GM21390 (cell line): ENCODE data around the gene AHCYL2.
"Not testable (repeated sequence)": the region's sequence is repeated elsewhere in the genome, so short reads cannot be mapped to it uniquely, and the experiment has no call there.

Experiments used
- ATAC-seq: cut with Tn5 transposase; IDR thresholded peaks from one replicate; pipeline ENCODE4 v1.9.1; 2021; ENCODE audit not compliant: unreplicated experiment

The AHCYL2 gene

DNA sequence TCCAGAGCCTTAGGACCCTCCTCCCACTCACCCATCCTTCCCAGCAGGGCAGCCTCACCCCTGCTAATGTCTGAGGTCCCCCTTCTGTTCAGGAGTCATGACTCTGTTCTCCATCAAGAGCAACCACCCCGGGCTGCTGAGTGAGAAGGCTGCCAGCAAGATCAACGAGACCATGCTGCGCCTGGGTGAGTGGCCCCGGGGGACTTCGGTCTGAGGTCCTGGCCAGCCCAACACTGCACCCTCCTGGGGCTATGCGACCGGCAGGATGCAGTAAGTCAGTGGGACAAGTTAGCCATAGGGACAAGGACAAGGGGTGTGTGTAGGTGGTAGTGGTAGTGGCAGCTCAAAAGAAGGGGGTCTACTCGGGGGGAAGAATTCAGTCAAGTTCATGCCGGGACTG is 16.2 kb upstream of the AHCYL2 start:
- ATAC-seq, result no peak

DNA sequence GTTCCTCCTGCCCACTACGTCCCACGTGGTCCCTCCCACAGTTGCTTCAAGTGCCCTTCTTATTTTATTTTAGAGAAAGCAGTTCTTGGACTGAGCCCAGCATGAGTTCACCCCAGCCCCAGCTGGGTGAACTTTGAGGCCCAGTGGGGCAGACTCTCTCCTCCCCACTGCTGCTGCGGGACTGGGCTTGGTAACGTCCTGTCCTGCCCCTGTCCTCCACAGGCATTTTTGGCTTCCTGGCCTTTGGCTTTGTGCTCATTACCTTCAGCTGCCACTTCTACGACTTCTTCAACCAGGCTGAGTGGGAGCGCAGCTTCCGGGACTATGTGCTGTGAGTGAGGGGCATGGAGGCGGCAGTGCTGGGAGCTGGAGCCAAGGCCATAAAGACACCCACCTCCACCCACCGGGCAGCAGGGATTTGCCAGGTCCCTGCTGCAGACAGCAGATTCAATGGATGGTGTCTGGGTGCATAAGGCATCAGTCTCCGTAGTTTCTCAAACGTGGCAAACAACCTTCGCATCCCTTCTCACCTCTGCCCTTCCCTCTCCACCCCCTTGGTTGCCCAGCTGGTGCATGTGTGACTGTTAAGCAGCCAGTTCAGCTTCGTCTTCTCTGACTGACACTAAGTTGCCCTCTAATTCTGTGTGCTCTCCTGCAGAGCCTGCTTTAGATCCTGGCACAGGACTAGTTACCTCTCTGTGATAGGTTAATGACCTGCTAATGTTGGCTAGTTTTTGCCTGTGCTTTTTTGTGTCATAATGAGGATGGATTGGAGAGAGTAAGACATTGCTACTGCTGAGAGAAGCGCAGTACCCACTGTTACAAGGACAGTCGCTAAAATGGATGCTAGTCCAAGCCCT is 15.5 kb upstream of the AHCYL2 start:
- no peak for ATAC-seq

DNA sequence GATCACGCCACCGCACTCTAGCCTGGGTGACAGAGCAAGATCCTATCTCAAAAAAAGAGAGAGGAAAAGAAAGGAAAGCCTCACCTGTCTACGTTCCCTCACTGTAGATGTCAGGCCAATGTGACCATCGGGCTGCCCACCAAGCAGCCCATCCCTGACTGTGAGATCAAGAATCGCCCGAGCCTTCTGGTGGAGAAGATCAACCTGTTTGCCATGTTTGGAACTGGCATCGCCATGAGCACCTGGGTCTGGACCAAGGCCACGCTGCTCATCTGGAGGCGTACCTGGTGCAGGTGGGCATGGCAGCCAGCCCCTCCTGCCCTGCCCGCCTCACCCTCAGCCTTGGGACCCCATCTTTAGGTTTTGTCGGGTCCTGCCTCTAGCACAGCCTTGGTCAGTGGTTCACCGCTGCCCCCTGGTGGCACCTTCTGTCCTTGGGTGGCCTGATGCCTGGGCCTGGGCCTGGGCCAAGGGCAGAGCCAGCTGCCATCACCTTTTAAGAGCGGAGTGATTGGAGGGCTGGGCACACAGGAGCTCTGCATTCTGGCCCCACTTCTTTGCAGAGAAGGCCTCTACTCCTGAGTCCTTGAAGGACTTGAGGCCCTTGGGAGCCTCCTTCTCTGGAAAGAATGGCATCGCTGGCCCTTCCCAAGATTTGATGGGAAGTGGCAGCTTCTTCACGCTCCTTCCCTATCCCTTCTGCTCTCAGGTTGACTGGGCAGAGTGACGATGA is 14.4 kb upstream of the AHCYL2 start:
- no peak for ATAC-seq

GRCh38 chr7:129210989-129211312 is 13.9 kb upstream of the AHCYL2 start:
- ATAC-seq, result no peak

GRCh38 chr7:129212126-129212525 is 12.7 kb upstream of the AHCYL2 start:
- no peak for ATAC-seq

GRCh38 chr7:129212596-129212995 is 12.2 kb upstream of the AHCYL2 start:
- no peak for ATAC-seq

DNA sequence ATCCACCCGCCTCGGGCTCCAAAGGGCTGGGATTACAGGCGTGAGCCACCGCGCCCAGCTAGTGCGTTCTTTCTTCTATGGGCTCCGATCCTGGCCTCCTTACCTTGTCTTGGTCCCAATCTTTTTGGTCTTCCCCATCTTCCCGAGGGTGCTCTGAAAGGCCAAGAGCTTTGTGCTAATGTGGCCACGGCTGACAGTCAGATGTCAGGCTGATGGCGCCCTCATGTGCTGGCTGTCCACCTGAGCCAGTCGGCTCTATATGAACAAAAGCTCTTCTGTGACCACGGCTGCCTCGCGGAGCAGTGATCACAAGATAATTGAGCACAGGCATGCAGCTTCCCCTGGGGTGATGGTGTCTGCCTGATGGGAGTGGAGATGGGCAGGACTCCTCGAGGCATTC is 11.0 kb upstream of the AHCYL2 start:
- ATAC-seq, result no peak

DNA sequence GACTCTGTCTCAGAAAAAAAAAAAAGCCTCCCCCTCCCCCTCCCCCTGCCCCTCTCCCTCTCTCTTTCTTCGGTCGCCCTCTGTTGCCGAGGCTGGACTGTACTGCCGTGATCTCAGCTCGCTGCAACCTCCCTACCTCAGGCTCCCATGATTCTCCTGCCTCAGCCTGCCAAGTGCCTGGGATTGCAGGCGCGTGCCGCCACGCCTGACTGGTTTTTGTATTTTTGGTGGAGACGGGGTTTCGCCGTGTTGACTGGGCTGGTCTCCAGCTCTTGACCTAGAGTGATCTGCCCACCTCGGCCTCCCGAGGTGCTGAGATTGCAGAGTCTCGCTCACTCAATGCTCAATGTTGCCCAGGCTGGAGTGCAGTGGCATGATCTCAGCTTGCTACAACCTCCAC is 9.1 kb upstream of the AHCYL2 start:
- not testable (repeated sequence) for ATAC-seq

- not testable (repeated sequence) for ATAC-seq
Observed at GRCh38 chr7:129216101-129216715, 8.6 kb upstream of the AHCYL2 start.

DNA sequence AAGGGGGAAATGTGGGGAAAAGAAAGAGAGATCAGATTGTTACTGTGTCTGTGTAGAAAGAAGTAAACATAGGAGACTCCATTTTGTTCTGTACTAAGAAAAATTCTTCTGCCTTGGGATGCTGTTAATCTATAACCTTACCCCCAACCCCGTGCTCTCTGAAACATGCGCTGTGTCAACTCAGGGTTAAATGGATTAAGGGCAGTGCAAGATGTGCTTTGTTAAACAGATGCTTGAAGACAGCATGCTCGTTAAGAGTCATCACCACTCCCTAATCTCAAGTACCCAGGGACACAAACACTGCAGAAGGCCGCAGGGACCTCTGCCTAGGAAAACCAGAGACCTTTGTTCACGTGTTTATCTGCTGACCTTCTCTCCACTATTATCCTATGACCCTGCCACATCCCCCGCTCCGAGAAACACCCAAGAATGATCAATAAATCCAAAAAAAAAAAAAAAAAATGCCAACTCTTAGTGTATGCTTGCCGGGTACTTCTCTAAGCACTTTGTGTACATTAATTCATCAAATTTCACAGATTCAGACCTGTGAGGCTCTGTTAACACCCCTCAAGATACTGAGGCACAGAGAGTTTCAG is 7.9 kb upstream of the AHCYL2 start:
- ATAC-seq, result not testable (repeated sequence)

GRCh38 chr7:129218514-129219062 is 6.2 kb upstream of the AHCYL2 start:
- ATAC-seq, result peak; percentile 57

DNA sequence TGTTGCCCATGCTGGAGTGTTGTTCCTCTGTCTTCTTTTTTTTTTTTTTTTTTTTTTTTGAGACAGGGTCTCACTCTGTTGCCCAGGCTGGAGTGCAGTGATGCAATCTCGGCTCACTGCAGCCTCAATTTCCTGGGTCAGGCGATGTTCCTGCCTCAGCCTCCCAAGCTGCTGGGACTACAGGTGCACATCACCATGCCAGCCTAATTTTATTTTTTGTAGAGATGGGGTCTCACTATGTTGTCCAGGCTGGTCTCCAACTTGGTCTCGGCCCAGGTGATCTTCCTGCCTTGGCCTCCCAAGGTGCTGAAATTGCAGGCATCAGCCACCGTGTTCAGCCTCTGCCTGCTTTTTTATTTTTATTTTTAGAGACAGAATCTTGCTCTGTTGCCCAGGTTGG is 5.7 kb upstream of the AHCYL2 start:
- not testable (repeated sequence) for ATAC-seq

- ATAC-seq, result no peak
Observed at GRCh38 chr7:129222064-129222463, 2.8 kb upstream of the AHCYL2 start.

GRCh38 chr7:129225206-129225930 is 538 bp downstream of the AHCYL2 start:
- ATAC-seq, result peak; percentile 33

DNA sequence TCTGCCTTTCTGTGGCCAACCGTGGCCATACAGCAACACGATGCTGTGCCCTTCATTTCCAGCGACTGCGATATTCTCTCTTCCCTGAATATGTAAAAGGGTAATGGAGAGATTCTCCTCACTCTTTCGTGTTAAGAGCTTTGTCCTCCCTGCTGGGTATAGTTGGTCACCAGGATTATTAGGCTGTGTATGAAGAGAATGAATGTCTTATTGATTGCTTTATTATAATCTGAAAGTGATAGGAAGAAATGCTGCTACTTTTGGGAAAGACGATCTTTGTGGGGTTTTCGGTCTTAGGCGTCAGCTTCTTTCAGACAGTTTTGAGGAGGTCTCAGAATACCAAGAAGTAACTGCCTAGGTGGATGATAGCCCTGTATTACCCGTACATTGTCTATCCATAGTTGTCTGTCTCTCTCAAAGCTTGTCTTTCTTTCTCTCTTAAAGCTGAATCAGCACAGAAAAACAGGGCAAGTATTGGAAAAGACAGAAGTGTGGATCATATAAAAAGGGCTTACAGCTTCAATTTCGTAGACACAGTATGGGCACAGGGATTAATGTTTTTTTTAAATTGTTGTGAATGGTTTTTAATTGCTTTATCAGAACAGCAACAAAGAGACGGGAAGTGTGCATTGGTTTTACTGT is 1.2 kb downstream of the AHCYL2 start:
- ATAC-seq, result no peak

DNA sequence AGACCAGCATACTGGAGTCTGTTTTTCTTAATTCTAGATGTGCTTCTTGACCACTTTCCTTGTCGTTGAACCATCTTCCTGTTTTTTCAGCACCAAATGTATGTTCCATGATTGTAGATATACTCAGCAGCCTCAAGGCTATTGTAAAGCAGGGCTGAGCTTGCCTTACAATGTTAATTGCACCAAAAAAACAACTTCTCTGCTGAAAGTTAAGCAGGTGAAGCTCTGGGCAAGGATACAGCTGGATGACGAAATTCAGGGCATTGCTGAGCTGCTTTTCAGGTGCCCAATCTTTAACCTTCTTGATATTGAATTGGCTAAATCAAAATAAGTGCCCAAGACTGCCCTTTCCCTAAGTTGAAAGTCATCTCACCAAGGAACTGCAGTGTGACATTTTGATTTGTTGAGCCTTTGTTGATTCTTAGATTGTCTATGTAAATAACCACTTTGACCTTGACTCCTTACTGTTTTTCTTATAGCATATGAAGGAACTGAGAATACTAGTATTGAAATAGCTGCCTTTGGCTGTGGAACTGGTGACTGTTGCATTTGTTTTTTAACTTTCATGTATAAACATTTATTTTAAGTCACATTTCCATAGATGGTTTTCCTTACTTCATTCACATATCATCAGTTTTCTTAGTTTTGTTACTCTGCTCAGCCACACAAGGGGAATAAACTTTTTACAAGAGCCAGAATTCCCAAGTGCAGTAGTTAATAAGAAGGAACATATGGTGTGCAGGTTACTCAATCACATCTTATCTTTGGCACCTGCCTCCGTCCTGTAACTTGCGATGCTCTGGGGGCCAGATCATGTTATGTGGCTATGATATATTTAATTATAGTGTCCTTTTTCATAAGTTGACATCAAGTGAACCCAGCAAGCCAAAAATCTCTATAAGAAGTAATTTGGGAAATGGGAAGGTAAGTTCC is 3.1 kb downstream of the AHCYL2 start:
- no peak for ATAC-seq

DNA sequence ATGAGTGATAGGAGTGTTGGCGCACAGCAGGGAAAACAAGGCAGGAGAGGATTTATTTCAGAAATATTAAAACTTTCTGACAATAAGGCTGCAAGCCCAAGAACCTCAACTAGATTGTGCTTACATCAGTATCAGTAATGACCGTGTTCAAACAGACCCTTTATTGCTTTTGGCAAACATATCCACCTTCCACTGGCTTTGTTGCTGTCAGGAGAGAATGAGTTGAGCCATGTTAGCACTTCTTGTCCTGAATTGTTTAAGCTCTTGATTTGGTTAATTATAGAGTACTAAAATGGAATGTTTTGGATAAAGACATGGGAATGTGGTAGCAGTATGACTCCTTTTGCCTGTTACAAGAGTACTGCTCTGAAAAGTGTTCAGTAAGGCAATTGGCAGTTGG is 3.8 kb downstream of the AHCYL2 start:
- no peak for ATAC-seq

DNA sequence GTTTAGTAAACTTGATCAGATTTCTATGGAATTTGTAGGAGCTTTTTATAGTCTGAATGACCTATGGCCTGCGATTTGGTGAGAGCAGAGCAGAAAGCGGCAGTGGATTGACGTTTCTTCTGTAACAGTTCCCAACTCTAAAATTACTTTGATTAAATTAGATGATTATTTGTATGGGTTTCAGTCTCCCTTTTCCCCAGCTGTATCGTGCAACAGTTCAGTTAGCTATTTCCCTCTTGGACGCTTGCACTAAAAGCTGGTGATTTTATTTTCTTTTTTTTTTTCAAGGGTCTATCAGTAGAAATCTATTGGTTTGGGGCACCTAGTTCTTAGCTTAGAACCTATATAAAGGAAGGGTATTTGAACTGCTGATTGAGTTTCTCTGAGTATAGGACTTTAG is 6.8 kb downstream of the AHCYL2 start:
- ATAC-seq, result no peak

- no peak for ATAC-seq
Observed at GRCh38 chr7:129238546-129238945, 13.7 kb downstream of the AHCYL2 start.
